Neural cell (in vitro differentiated cells): ENCODE measurements around the gene IL15RA. TPM values are rescaled to one million over a fixed set of nuclear protein-coding genes. Genes with fewer than 3 reads are reported as not detected.

ENCODE experiments used
- H2AFZ ChIP-seq: fragments of 200-600, 300-800 bp; sonication (generic), shearing (Covaris generic); 2 replicates; pipeline ENCODE4 v1.6.0; 2014; ENCODE audit warnings: low read depth, mild to moderate bottlenecking, antibody characterized with exemption, low read length, moderate library complexity
- H3F3A ChIP-seq: fragments of 200-600 bp; shearing (Covaris generic); 2 replicates; pipeline ENCODE4 v1.6.1; 2016; ENCODE audit warnings: mild to moderate bottlenecking, moderate library complexity, mixed read lengths, antibody characterized with exemption, low read length; ENCODE audit not compliant: insufficient read depth, poor library complexity, severe bottlenecking
- H3K27ac ChIP-seq: fragments of 200-600, 300-800 bp; sonication (generic), shearing (Covaris generic); 2 replicates; pipeline ENCODE4 v1.5.1; 2014; ENCODE audit warnings: mild to moderate bottlenecking, low read length, moderate library complexity
- H3K27me3 ChIP-seq: fragments of 300-800, 200-600 bp; sonication (generic), shearing (Covaris generic); 2 replicates; pipeline ENCODE4 v1.6.0; 2014; ENCODE audit warnings: mild to moderate bottlenecking, low read depth, low read length, moderate library complexity; ENCODE audit not compliant: insufficient read depth
- H3K36me3 ChIP-seq: fragments of 300-800, 200-600 bp; sonication (generic), shearing (Covaris generic); 2 replicates; pipeline ENCODE4 v1.5.1; 2014; ENCODE audit warnings: mild to moderate bottlenecking, antibody characterized with exemption, low read length, moderate library complexity; ENCODE audit not compliant: insufficient read depth
- H3K4me2 ChIP-seq: fragments of 300-800, 200-600 bp; sonication (generic), shearing (Covaris generic); 2 replicates; pipeline ENCODE4 v1.6.0; 2014; ENCODE audit warnings: mild to moderate bottlenecking, low read length
- H3K4me3 ChIP-seq: fragments of 300-800, 200-600 bp; sonication (generic), shearing (Covaris generic); 2 replicates; pipeline ENCODE4 v1.5.1; 2014; ENCODE audit warnings: mild to moderate bottlenecking, low read length, moderate library complexity
- H3K79me2 ChIP-seq: fragments of 200-600 bp; shearing (Covaris generic); replicated peaks from 2 replicates; pipeline ENCODE4 v1.6.0; 2014; ENCODE audit warnings: mild to moderate bottlenecking, low read length, moderate library complexity; ENCODE audit not compliant: insufficient read depth
- H3K9ac ChIP-seq: fragments of 300-800, 200-600 bp; sonication (generic), shearing (Covaris generic); 2 replicates; pipeline ENCODE4 v1.6.1; 2016; ENCODE audit warnings: mild to moderate bottlenecking, low read length, mixed read lengths
- H3K9me2 ChIP-seq: fragments of 200-600 bp; shearing (Covaris generic); 2 replicates; pipeline ENCODE4 v1.6.1; 2016; ENCODE audit warnings: mild to moderate bottlenecking, low read length, mixed read lengths; ENCODE audit not compliant: insufficient read depth
- H3K9me3 ChIP-seq: fragments of 200-600, 300-800 bp; sonication (generic), shearing (Covaris generic); 2 replicates; pipeline ENCODE4 v1.6.1; 2016; ENCODE audit warnings: mild to moderate bottlenecking, mixed run types, low read length, moderate library complexity, mixed read lengths
- H4K20me1 ChIP-seq: fragments of 200-600 bp; shearing (Covaris generic); 2 replicates; pipeline ENCODE4 v1.6.1; 2016; ENCODE audit warnings: mild to moderate bottlenecking, mixed run types; ENCODE audit not compliant: insufficient read depth
- EP300 ChIP-seq: fragments of 450-650 bp; conservative IDR thresholded peaks from 2 replicates; pipeline ENCODE4 v1.6.1; 2014; ENCODE audit warnings: antibody characterized with exemption, mild to moderate bottlenecking, moderate library complexity; ENCODE audit not compliant: poor library complexity, severe bottlenecking
- EZH2 ChIP-seq: fragments of 200-600, 300-800 bp; shearing (Covaris generic), sonication (generic); IDR thresholded peaks from 2 replicates; pipeline ENCODE4 v1.6.1; 2014; ENCODE audit warnings: antibody characterized with exemption, low read length, borderline replicate concordance, mild to moderate bottlenecking; ENCODE audit not compliant: insufficient read depth, poor library complexity, severe bottlenecking
- MXI1 ChIP-seq: fragments of 450-650 bp; conservative IDR thresholded peaks from 2 replicates; pipeline ENCODE4 v1.6.1; 2014; ENCODE audit warnings: antibody characterized with exemption, mild to moderate bottlenecking; ENCODE audit not compliant: poor library complexity, severe bottlenecking
- POLR2AphosphoS5 ChIP-seq: IDR thresholded peaks from 2 replicates; pipeline ENCODE4 v1.6.1; 2012
- RAD21 ChIP-seq: fragments of 450-650 bp; conservative IDR thresholded peaks from 2 replicates; pipeline ENCODE4 v1.6.1; 2014; ENCODE audit warnings: antibody characterized with exemption, mild to moderate bottlenecking, moderate library complexity
- SMC3 ChIP-seq: fragments of 450-650 bp; conservative IDR thresholded peaks from 2 replicates; pipeline ENCODE4 v1.6.1; 2014; ENCODE audit warnings: antibody characterized with exemption, mild to moderate bottlenecking, moderate library complexity; ENCODE audit not compliant: poor library complexity
- TAF1 ChIP-seq: IDR thresholded peaks from 2 replicates; pipeline ENCODE4 v1.6.1; 2012; ENCODE audit warnings: low read depth
- polyA plus RNA-seq: library from polyadenylated mRNA; depleted of rRNA; stranded (reverse); fragments of >200 nt; gene quantifications from 2 replicates; pipeline ENCODE4 v1.2.3, GENCODE V29; 2014
- TF ChIP-seq, protein P1 (sequence below): fragments of 450-650 bp; IDR thresholded peaks from 2 replicates; pipeline ENCODE4 v1.5.1; 2014; ENCODE audit warnings: antibody characterized with exemption, mild to moderate bottlenecking, moderate library complexity; ENCODE audit not compliant: poor library complexity, severe bottlenecking
- TF ChIP-seq, protein P2 (sequence below): IDR thresholded peaks from 2 replicates; pipeline ENCODE4 v1.6.1; 2012; ENCODE audit warnings: borderline replicate concordance

IL15RA gene
- polyA plus RNA-seq, 1 donor from 2014 or later = not detected

GRCh38 chr10:5970527-5970926 is 6.8 kb downstream of the IL15RA start:
- H3K4me3 ChIP-seq = no peak overlapping the region
- H3K9me2 ChIP-seq = no peaks in the 10 kb centered on the region
- no peaks in the 10 kb centered on the region for H3K79me2 ChIP-seq
- H3K9me3 ChIP-seq = no peaks in the 10 kb centered on the region
- no peak overlapping the region for H3K9ac ChIP-seq
- H4K20me1 ChIP-seq = no peaks in the 10 kb centered on the region
- H3K27ac ChIP-seq = no peak overlapping the region
- H3F3A ChIP-seq = no peaks in the 10 kb centered on the region
- H3K4me2 ChIP-seq = no peak overlapping the region
- TF ChIP-seq, protein P1, sequence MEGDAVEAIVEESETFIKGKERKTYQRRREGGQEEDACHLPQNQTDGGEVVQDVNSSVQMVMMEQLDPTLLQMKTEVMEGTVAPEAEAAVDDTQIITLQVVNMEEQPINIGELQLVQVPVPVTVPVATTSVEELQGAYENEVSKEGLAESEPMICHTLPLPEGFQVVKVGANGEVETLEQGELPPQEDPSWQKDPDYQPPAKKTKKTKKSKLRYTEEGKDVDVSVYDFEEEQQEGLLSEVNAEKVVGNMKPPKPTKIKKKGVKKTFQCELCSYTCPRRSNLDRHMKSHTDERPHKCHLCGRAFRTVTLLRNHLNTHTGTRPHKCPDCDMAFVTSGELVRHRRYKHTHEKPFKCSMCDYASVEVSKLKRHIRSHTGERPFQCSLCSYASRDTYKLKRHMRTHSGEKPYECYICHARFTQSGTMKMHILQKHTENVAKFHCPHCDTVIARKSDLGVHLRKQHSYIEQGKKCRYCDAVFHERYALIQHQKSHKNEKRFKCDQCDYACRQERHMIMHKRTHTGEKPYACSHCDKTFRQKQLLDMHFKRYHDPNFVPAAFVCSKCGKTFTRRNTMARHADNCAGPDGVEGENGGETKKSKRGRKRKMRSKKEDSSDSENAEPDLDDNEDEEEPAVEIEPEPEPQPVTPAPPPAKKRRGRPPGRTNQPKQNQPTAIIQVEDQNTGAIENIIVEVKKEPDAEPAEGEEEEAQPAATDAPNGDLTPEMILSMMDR = no peak
- no peak for TF ChIP-seq EZH2
- TF ChIP-seq EP300 = no peak
- TF ChIP-seq SMC3 = no peak
- TF ChIP-seq MXI1 = no peak
- no peak for TF ChIP-seq POLR2AphosphoS5
- TF ChIP-seq, protein P2, sequence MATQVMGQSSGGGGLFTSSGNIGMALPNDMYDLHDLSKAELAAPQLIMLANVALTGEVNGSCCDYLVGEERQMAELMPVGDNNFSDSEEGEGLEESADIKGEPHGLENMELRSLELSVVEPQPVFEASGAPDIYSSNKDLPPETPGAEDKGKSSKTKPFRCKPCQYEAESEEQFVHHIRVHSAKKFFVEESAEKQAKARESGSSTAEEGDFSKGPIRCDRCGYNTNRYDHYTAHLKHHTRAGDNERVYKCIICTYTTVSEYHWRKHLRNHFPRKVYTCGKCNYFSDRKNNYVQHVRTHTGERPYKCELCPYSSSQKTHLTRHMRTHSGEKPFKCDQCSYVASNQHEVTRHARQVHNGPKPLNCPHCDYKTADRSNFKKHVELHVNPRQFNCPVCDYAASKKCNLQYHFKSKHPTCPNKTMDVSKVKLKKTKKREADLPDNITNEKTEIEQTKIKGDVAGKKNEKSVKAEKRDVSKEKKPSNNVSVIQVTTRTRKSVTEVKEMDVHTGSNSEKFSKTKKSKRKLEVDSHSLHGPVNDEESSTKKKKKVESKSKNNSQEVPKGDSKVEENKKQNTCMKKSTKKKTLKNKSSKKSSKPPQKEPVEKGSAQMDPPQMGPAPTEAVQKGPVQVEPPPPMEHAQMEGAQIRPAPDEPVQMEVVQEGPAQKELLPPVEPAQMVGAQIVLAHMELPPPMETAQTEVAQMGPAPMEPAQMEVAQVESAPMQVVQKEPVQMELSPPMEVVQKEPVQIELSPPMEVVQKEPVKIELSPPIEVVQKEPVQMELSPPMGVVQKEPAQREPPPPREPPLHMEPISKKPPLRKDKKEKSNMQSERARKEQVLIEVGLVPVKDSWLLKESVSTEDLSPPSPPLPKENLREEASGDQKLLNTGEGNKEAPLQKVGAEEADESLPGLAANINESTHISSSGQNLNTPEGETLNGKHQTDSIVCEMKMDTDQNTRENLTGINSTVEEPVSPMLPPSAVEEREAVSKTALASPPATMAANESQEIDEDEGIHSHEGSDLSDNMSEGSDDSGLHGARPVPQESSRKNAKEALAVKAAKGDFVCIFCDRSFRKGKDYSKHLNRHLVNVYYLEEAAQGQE = no peak
- no peak for TF ChIP-seq TAF1
- TF ChIP-seq RAD21 = no peak
- H2AFZ ChIP-seq = no peak overlapping the region
- peaks cover 7% of the 10 kb centered on the region for H3K27me3 ChIP-seq
- H3K36me3 ChIP-seq = no peaks in the 10 kb centered on the region

- Histone ChIP-seq H4K20me1 (no peaks in the 10 kb centered on the region), H2AFZ (no peak overlapping the region), H3K9me2 (no peaks in the 10 kb centered on the region), H3K27ac (no peak overlapping the region), H3K9me3 (no peaks in the 10 kb centered on the region), H3K4me2 (no peak overlapping the region), H3K9ac (no peak overlapping the region), H3F3A (no peaks in the 10 kb centered on the region), H3K4me3 (no peak overlapping the region), H3K36me3 (no peaks in the 10 kb centered on the region), H3K27me3 (peaks cover 2% of the 10 kb centered on the region), H3K79me2 (no peaks in the 10 kb centered on the region)
- TF ChIP-seq, protein P2 = no peak
- TF ChIP-seq RAD21 (no peak), TAF1 (no peak), POLR2AphosphoS5 (no peak)
- TF ChIP-seq, protein P1 = no peak
Measured at GRCh38 chr10:5970066-5970465, 7.3 kb downstream of the IL15RA start.
